Measurements from ENCODE around the gene PKIG. TPM values are rescaled to one million over a fixed set of nuclear protein-coding genes. Genes with fewer than 3 reads are reported as not detected.
A peak's percentile ranks its signal among the peaks of the same experiment; 100 is the strongest.

The PKIG gene
- total and polyA plus RNA-seq, 4 donors: 25.5 to 107 (median 66.1) TPM

GRCh38 chr20:44590980-44591778 is 8.8 kb downstream of the PKIG start:
- H3K36me3 ChIP-seq (ENCODE audit: control insufficient read depth, insufficient read depth, low read length): peaks cover 8% of the 10 kb centered on the region
- no peak overlapping the region for H3K27ac ChIP-seq (ENCODE audit: low read depth, low read length)
- no peaks in the 10 kb centered on the region for H3K9me3 ChIP-seq (ENCODE audit: control insufficient read depth, insufficient read depth, low read length)
- H3K4me3 ChIP-seq (ENCODE audit: low read depth, low read length): no peak overlapping the region
- H3K4me1 ChIP-seq (ENCODE audit: control insufficient read depth, insufficient read depth, low read length): peaks cover 7% of the 10 kb centered on the region
- no peak for DNase-seq (ENCODE audit: low read depth in 4 of 6, low spot score in 6 of 6)
- WGBS (ENCODE audit: insufficient coverage): 89% methylated on average over 6 of the region's 9 CpGs
- H3K27me3 ChIP-seq (ENCODE audit: control insufficient read depth, insufficient read depth, low read length): no peaks in the 10 kb centered on the region

- no peaks in the 10 kb centered on the region for H3K9me3 ChIP-seq (ENCODE audit: control insufficient read depth, insufficient read depth, low read length)
- 87% methylated on average over 2 of the region's 3 CpGs for WGBS (ENCODE audit: insufficient coverage)
- H3K4me3 ChIP-seq (ENCODE audit: low read depth, low read length): no peak overlapping the region
- H3K27me3 ChIP-seq (ENCODE audit: control insufficient read depth, insufficient read depth, low read length): no peaks in the 10 kb centered on the region
- no peak for DNase-seq (ENCODE audit: low read depth in 4 of 6, low spot score in 6 of 6)
- peaks cover 8% of the 10 kb centered on the region for H3K36me3 ChIP-seq (ENCODE audit: control insufficient read depth, insufficient read depth, low read length)
- H3K4me1 ChIP-seq (ENCODE audit: control insufficient read depth, insufficient read depth, low read length): peaks cover 4% of the 10 kb centered on the region
- no peak overlapping the region for H3K27ac ChIP-seq (ENCODE audit: low read depth, low read length)
These were observed 10.0 kb downstream of the PKIG start for GRCh38 chr20:44592366-44592765.

GRCh38 chr20:44593751-44594150 is 11.4 kb downstream of the PKIG start:
- Histone ChIP-seq H3K9me3 (ENCODE audit: control insufficient read depth, insufficient read depth, low read length) (no peaks in the 10 kb centered on the region), H3K4me3 (ENCODE audit: low read depth, low read length) (no peak overlapping the region), H3K4me1 (ENCODE audit: control insufficient read depth, insufficient read depth, low read length) (peaks cover 16% of the 10 kb centered on the region), H3K27ac (ENCODE audit: low read depth, low read length) (no peak overlapping the region), H3K36me3 (ENCODE audit: control insufficient read depth, insufficient read depth, low read length) (peaks cover 10% of the 10 kb centered on the region), H3K27me3 (ENCODE audit: control insufficient read depth, insufficient read depth, low read length) (no peaks in the 10 kb centered on the region)
- DNase-seq (ENCODE audit: low read depth in 4 of 6, low spot score in 6 of 6): no peak
- WGBS (ENCODE audit: insufficient coverage): no CpG with 5 or more reads among the region's 2 CpGs

- H3K36me3 ChIP-seq (ENCODE audit: control insufficient read depth, insufficient read depth, low read length): peaks cover 10% of the 10 kb centered on the region
- H3K4me3 ChIP-seq (ENCODE audit: low read depth, low read length): no peak overlapping the region
- DNase-seq (ENCODE audit: low read depth in 4 of 6, low spot score in 6 of 6): peak in 1 of 6 donors; percentile 58
These were observed 12.4 kb downstream of the PKIG start for GRCh38 chr20:44594730-44595129.

GRCh38 chr20:44596010-44596409 is 13.6 kb downstream of the PKIG start:
- H3K27ac ChIP-seq (ENCODE audit: low read depth, low read length): no peak overlapping the region
- no peak overlapping the region for H3K4me3 ChIP-seq (ENCODE audit: low read depth, low read length)
- H3K9me3 ChIP-seq (ENCODE audit: control insufficient read depth, insufficient read depth, low read length): no peaks in the 10 kb centered on the region
- H3K36me3 ChIP-seq (ENCODE audit: control insufficient read depth, insufficient read depth, low read length): peaks cover 8% of the 10 kb centered on the region
- peaks cover 34% of the 10 kb centered on the region for H3K4me1 ChIP-seq (ENCODE audit: control insufficient read depth, insufficient read depth, low read length)
- H3K27me3 ChIP-seq (ENCODE audit: control insufficient read depth, insufficient read depth, low read length): no peaks in the 10 kb centered on the region
- DNase-seq (ENCODE audit: low read depth in 4 of 6, low spot score in 6 of 6): no peak
- 91% methylated on average over 4 of the region's 4 CpGs for WGBS (ENCODE audit: insufficient coverage)

More at GRCh38 chr20:44594730-44595129, 12.4 kb downstream of the PKIG start:
- Histone ChIP-seq H3K27ac (ENCODE audit: low read depth, low read length) (no peak overlapping the region), H3K9me3 (ENCODE audit: control insufficient read depth, insufficient read depth, low read length) (no peaks in the 10 kb centered on the region), H3K4me1 (ENCODE audit: control insufficient read depth, insufficient read depth, low read length) (peaks cover 22% of the 10 kb centered on the region), H3K27me3 (ENCODE audit: control insufficient read depth, insufficient read depth, low read length) (no peaks in the 10 kb centered on the region)
- WGBS (ENCODE audit: insufficient coverage): 56% methylated on average over 1 of the region's 1 CpG

- DNase-seq (ENCODE audit: low read depth in 4 of 6, low spot score in 6 of 6): no peak
- Histone ChIP-seq H3K4me1 (ENCODE audit: control insufficient read depth, insufficient read depth, low read length) (peaks cover 43% of the 10 kb centered on the region), H3K9me3 (ENCODE audit: control insufficient read depth, insufficient read depth, low read length) (no peaks in the 10 kb centered on the region), H3K27me3 (ENCODE audit: control insufficient read depth, insufficient read depth, low read length) (no peaks in the 10 kb centered on the region), H3K4me3 (ENCODE audit: low read depth, low read length) (no peak overlapping the region), H3K27ac (ENCODE audit: low read depth, low read length) (no peak overlapping the region), H3K36me3 (ENCODE audit: control insufficient read depth, insufficient read depth, low read length) (peaks cover 2% of the 10 kb centered on the region)
- no CpG with 5 or more reads among the region's 3 CpGs for WGBS (ENCODE audit: insufficient coverage)
These were observed 14.5 kb downstream of the PKIG start for GRCh38 chr20:44596876-44597275.

GRCh38 chr20:44597516-44597915 is 15.1 kb downstream of the PKIG start:
- no peak for DNase-seq (ENCODE audit: low read depth in 4 of 6, low spot score in 6 of 6)
- WGBS (ENCODE audit: insufficient coverage): 100% methylated on average over 1 of the region's 4 CpGs
- Histone ChIP-seq H3K36me3 (ENCODE audit: control insufficient read depth, insufficient read depth, low read length) (peaks cover 2% of the 10 kb centered on the region), H3K27ac (ENCODE audit: low read depth, low read length) (no peak overlapping the region), H3K9me3 (ENCODE audit: control insufficient read depth, insufficient read depth, low read length) (no peaks in the 10 kb centered on the region), H3K27me3 (ENCODE audit: control insufficient read depth, insufficient read depth, low read length) (no peaks in the 10 kb centered on the region), H3K4me3 (ENCODE audit: low read depth, low read length) (no peak overlapping the region), H3K4me1 (ENCODE audit: control insufficient read depth, insufficient read depth, low read length) (peaks cover 44% of the 10 kb centered on the region)

GRCh38 chr20:44597930-44598329 is 15.6 kb downstream of the PKIG start:
- H3K4me1 ChIP-seq (ENCODE audit: control insufficient read depth, insufficient read depth, low read length): peaks cover 44% of the 10 kb centered on the region
- H3K36me3 ChIP-seq (ENCODE audit: control insufficient read depth, insufficient read depth, low read length): peaks cover 2% of the 10 kb centered on the region
- H3K4me3 ChIP-seq (ENCODE audit: low read depth, low read length): no peak overlapping the region
- DNase-seq (ENCODE audit: low read depth in 4 of 6, low spot score in 6 of 6): no peak
- H3K9me3 ChIP-seq (ENCODE audit: control insufficient read depth, insufficient read depth, low read length): no peaks in the 10 kb centered on the region
- H3K27me3 ChIP-seq (ENCODE audit: control insufficient read depth, insufficient read depth, low read length): no peaks in the 10 kb centered on the region
- no peak overlapping the region for H3K27ac ChIP-seq (ENCODE audit: low read depth, low read length)
- WGBS (ENCODE audit: insufficient coverage): 70% methylated on average over 3 of the region's 4 CpGs

- peaks cover 44% of the 10 kb centered on the region for H3K4me1 ChIP-seq (ENCODE audit: control insufficient read depth, insufficient read depth, low read length)
- H3K4me3 ChIP-seq (ENCODE audit: low read depth, low read length): no peak overlapping the region
- DNase-seq (ENCODE audit: low read depth in 4 of 6, low spot score in 6 of 6): no peak
- H3K36me3 ChIP-seq (ENCODE audit: control insufficient read depth, insufficient read depth, low read length): peaks cover 2% of the 10 kb centered on the region
- H3K27me3 ChIP-seq (ENCODE audit: control insufficient read depth, insufficient read depth, low read length): no peaks in the 10 kb centered on the region
- peak overlapping the region; percentile 21 for H3K27ac ChIP-seq (ENCODE audit: low read depth, low read length)
- WGBS (ENCODE audit: insufficient coverage): 38% methylated on average over 1 of the region's 4 CpGs
- no peaks in the 10 kb centered on the region for H3K9me3 ChIP-seq (ENCODE audit: control insufficient read depth, insufficient read depth, low read length)
These were observed 16.3 kb downstream of the PKIG start for GRCh38 chr20:44598423-44599305.

Measured in spinal cord (tissue), 10 donors.